ENCODE data around the gene MESD.

DNA sequence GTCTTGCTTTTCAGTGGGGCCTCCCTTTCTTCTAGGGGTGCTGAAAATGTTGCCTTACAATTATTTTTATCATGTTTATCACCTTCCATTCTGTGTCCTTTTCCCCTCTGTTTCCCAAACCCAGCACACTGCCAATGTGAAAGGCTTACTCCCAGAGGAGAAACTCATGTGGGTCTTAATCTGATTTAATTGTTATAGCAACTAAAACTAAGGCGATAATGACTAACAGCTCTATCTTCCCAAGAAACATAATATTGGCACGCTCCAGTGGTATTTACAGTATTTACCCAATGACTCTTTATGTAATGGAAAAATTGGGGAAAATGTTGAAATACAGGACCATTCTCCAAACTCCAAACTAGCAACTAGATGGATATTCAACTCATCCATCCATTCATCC is 58.4 kb downstream of the MESD start:
- TF ChIP-seq POLR2AphosphoS5 (IDR thresholded peaks at IDR 0.05; ENCODE audit: low read depth, low read length) (no peak), CTCF (IDR thresholded peaks at IDR 0.05) (no peak)
